ENCODE measurements around the gene NELL2.

DNA sequence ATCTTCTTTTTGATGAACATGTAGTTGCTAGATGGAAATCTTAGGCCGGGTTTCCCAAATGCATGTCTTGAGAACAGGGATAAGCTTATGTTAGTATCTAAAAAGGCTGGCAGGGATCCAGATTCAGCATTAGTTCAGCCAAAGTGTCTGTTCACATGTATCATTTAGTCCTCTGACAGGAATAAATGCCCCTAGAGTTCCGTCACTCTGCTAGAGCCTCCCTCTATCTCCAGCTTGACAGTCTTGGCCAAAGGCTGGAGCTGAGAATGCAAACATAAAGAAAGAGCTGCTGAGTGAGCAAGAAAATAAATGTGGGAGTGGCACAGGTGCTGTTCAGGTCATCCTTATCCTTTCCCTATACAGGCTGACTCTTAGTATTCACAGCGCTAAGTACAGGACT lies 13.8 kb upstream of the NELL2 start:
- TF ChIP-seq, protein P1, sequence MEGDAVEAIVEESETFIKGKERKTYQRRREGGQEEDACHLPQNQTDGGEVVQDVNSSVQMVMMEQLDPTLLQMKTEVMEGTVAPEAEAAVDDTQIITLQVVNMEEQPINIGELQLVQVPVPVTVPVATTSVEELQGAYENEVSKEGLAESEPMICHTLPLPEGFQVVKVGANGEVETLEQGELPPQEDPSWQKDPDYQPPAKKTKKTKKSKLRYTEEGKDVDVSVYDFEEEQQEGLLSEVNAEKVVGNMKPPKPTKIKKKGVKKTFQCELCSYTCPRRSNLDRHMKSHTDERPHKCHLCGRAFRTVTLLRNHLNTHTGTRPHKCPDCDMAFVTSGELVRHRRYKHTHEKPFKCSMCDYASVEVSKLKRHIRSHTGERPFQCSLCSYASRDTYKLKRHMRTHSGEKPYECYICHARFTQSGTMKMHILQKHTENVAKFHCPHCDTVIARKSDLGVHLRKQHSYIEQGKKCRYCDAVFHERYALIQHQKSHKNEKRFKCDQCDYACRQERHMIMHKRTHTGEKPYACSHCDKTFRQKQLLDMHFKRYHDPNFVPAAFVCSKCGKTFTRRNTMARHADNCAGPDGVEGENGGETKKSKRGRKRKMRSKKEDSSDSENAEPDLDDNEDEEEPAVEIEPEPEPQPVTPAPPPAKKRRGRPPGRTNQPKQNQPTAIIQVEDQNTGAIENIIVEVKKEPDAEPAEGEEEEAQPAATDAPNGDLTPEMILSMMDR (IDR thresholded peaks at IDR 0.05; ENCODE audit: low read depth, low read length, poor library complexity, severe bottlenecking), result no peak
- no peak for TF ChIP-seq EZH2phosphoT487 (IDR thresholded peaks at IDR 0.05; ENCODE audit: borderline replicate concordance, low read length)

Measured in DOHH2 (cell line).